GM21381 (cell line): ENCODE measurements around the gene THOP1.
A peak's percentile ranks its signal among the peaks of the same experiment; 100 is the strongest.
"Not testable (repeated sequence)": the region's sequence is repeated elsewhere in the genome, so short reads cannot be mapped to it uniquely, and the experiment has no call there.

Source experiments
- ATAC-seq: cut with Tn5 transposase; IDR thresholded peaks from one replicate; pipeline ENCODE4 v1.9.1; 2021; ENCODE audit warnings: mild to moderate bottlenecking, moderate library complexity; ENCODE audit not compliant: unreplicated experiment

The THOP1 gene

DNA sequence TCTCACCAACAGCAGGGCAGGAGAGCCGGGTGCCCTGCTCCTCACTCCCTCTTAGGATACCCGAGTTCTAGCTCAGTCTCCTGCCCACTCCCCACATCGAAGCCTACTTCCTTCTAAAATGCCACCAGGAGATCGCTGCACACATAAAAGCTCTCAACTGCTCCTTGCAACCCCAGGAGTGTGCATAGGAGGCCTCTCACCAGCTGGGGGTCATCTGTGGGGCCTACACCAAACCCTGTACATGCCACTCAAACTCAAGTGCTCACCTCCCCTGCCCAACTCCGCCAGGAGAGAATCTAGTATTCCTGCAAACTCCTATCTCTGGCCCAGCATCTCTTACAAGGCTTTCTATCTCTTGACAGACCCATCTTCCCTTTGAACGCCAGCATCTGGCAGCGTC lies 5.0 kb upstream of the THOP1 start:
- no peak for ATAC-seq

DNA sequence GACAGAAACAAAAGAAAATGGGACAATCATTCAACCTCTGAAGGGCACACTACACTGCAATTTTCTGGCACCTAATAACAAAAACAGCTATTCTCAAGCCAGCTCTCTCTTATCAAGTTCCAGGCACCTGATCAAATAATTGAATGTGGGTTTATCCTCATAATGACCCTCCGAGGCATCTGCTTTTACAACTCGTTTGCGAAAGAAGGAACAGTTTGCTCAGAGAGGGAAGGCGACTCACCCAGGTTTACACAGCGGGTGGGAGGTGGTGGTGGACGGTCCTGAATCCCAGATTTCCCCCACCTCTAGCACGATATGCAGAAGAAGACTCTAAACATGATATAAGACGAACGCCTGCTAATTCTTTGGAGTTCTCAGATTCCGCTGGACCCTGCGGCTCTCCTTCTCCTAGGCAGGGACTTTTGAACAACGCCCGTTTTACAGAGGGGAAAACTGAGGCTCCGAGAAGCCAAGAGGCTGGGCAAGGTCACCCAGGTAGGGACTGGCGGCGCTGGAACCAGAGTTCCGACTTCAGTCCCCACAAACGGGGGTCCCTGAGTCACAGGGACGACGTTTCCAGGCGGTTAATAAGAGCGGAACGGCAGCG lies 2.9 kb upstream of the THOP1 start:
- ATAC-seq, result no peak

DNA sequence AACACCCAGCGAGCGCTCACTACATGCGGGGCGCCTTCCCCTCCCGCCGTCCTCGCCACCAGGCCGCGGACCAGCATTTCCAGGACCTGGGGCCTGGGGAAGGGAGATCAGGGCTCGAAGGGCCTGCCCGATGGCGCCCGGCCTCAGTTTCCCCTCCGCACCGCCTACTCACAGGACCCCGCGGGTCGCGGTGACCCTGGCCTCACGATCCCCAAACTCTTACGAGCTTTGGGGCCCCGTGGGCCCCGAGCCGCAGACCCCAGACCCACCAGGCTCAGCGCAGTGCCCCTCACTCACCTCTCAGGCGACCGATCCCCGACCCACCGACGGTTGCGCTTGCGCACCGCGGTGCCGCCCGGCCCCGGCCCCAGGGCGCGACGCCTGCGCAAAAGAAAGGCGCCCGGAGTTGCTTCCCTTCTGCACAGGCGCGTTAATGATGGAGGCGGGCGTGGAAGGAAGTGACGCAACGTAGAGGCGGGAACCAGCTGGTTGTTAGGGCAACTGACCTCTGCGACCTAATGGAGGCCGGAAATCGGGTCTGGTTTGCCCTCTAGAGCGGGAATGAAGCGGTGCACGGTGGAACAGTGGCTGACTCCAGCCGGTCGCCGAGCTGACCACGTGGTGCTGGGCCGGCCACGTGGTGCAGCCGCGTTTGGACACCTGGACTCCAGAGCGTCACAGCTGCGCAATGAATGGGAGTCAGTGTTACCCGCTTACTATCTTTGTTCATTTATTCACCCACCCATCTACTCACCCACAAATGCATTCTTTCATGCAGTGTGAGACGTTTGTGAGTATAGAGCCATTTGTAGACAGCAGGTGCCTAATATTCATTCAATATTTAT lies 2.1 kb upstream of the THOP1 start, which contains the start of gene SGTA:
TSS of gene SGTA (minus strand) at position 338 of the 845 bp plus-strand sequence. CDS start 14,205 bp downstream, outside the sequence.
- ATAC-seq, result peak; percentile 67

DNA sequence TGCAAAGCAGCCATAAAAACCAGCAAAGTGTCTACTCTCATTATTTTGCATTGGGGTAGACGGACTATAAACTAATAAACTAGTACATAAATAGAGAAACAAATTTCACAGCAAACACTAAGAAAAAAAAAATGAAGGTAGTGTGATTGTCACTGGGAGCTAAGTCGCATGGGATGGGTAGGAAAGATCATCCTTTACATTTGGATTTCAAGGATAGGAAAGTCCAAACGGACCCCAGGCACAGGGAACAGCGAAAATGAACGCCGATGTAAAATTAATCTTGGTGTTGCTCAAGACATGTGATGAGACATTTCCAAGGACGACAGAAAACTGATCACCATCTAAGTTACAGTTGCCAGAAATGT lies 1.5 kb upstream of the THOP1 start:
- no peak for ATAC-seq

DNA sequence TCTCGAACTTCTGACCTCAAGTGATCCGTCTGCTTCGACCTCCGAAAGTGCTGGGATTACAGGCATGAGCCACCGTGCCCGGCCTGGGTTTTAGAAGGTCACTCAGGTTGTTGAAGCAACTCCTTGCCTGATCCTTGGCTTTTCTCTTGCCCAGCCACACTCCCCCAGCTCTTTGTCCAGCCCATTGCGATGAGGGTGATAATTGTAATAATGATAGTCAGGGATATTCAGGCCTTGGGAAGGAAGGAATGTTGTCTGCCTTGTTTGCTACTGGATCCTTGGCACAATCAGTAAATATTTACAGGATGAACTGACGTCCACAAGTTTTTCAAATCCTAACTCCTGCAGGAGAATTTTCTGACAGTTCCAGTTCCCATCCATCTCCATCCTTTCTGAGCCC lies 1.8 kb downstream of the THOP1 start:
- ATAC-seq, result no peak

GRCh38 chr19:2788237-2788636 lies 2.9 kb downstream of the THOP1 start:
- ATAC-seq, result no peak

GRCh38 chr19:2790194-2790556 lies 4.9 kb downstream of the THOP1 start:
- no peak for ATAC-seq

GRCh38 chr19:2790557-2791271 lies 5.4 kb downstream of the THOP1 start:
- ATAC-seq, result no peak

DNA sequence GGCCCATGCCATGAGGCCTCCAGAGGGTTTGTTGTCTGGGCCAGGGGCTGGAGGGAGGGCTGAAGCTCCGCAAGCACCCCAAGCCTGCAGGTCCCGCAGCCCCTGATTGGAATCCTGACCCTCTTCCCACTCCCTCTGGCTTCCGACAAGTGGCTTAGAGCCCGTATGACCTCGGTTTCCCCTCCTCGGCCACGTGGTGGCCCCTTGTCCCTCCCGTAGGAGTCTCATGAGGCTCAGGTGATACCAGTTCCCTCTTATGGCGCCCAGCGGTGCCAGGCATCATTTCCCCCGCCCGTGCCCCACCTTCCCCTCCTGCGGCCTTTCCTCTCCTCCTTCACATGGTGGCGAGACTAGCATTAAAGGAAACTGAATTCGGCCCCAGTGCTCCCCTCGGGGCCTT lies 6.1 kb downstream of the THOP1 start:
- no peak for ATAC-seq

GRCh38 chr19:2791876-2792275 lies 6.6 kb downstream of the THOP1 start:
- no peak for ATAC-seq

DNA sequence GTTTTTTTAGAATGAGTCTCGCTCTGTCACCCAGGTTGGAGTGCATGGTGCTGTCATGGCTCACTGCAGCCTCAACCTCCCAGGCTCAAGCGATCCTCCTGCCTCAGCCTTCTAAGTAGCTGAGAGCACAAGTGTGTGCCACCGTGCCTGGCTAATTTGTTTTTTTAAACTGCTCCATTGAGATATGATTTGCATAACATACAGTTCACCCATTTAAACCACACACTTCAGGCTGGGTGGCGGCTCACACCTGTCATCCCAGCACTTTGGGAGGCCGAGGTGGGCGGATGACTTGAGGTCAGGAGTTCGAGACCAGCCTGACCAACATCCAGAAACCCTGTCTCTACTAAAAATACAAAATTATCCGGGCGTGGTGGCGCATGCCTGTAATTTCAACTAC lies 7.4 kb downstream of the THOP1 start:
- ATAC-seq, result not testable (repeated sequence)

DNA sequence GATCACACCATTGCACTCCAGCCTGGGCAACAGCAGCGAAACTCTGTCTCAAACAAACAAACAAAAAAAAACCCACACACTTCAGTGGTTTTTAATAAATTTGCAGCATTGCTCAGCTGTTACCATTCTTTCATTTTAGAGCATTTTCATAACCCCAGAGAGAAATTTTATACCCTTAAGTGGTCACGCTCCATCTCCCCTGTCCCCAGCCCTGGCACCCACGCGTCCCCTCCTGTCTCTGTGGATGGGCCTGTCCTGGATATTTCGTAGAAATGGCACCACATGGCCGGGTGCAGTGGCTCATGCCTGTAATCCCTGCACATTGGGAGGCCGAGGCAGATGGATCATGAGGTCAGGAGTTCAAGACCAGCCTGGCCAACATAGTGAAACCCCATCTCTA lies 7.8 kb downstream of the THOP1 start:
- ATAC-seq, result no peak

DNA sequence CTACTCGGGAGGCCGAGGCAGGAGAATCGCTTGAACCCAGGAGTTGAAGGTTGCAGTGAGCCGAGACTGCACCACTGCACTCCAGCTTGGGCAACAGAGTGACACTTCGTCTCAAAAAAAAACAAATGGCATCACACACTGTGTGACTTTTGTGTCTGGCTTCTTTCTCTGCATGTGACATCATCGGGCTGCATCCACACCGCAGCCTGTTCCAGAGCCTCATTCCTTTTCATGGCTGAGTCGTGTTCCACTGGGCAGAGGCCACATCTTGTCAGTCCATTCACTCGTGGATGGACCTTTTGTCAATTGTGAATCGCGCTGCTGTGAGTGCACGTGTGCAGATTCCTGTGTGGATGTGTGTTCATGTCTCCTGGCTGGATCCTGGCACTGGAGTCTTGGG lies 8.3 kb downstream of the THOP1 start:
- ATAC-seq, result no peak

GRCh38 chr19:2795827-2796658 lies 10.7 kb downstream of the THOP1 start:
- no peak for ATAC-seq

DNA sequence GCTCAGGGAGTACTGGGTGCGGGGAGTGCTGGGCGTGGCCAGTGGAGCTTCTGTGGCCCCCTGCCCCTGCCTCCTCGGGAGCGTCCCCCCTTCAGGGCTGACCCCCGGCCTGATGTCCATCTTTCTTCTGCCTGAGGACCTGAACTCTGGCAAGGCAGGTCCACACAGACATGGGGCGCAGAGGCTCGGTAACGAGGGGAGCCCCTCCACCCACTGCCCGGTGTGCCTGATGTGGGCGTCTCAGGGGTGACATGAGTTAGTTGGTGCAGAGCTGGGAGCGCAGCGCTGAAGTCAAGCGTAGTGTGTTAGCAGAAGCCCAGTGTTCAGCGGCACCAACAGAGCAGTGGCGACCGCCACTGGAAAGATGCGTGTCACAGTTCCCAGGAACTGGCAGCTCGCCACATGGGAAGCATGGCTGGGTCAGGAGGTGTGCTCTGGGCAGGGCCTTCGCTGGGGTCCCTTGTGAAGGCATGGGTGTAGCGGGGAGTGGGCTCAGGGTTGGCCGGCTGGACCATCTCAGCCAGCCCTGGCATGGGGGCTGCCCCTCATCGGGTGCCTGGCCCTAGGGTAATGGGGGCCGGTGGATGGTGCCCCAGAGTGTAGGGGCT lies 11.5 kb downstream of the THOP1 start:
- ATAC-seq, result no peak

DNA sequence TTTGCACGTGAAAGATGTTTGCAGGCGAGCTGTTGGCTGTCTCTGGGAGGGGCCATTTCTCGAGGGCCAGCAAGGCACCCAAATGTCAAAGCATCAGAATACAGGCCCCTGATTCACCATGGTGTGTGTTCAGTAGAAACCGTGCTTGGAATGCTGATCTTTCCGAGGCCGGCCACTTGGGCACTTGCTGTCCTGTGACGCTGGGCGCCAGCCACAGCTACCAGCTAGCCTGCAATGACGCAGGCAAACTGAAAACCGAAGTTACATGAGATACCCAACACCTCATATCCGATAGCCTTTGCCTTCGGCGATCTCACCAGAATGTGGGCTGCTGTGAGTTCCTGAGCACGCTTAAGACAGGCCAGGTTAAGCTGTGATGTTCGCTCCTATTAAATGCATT lies 12.0 kb downstream of the THOP1 start:
- ATAC-seq, result no peak

- no peak for ATAC-seq
These were observed 12.9 kb downstream of the THOP1 start for GRCh38 chr19:2798158-2798685.

DNA sequence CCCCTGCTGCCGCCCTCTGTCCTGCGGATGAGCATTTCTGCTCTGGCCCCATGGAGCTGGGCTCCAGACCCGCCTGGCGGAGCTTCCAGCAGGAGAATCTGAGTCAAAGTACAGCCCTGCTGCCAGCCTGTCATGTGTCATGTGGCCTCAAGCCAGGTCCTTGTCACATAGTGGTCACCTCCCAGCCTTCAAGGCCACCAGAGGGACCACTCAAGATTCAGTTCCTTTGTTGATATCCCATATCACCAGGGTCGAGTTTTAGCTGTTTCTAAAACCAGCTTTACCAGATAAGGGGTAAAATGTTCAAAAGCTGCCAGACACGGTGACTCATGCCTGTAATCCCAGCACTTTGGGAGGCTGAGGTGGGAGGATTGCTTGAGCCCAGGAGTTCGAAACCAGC lies 13.4 kb downstream of the THOP1 start:
- no peak for ATAC-seq

- ATAC-seq, result no peak
These were observed 14.1 kb downstream of the THOP1 start for GRCh38 chr19:2799273-2800020.

GRCh38 chr19:2800506-2800905 lies 15.2 kb downstream of the THOP1 start:
- ATAC-seq, result no peak
